SU-DHL-6 (cell line): ENCODE measurements around the gene SLCO3A1.

ENCODE experiments used
- H2AFZ ChIP-seq: fragments of 200-600 bp; sonication (generic); 2 replicates; pipeline ENCODE4 v1.6.1; 2014; ENCODE audit warnings: low read depth, mild to moderate bottlenecking, moderate library complexity, mixed read lengths, antibody characterized with exemption, low read length; ENCODE audit not compliant: severe bottlenecking
- H3F3A ChIP-seq: fragments of 200-600 bp; shearing (Covaris generic); 2 replicates; pipeline ENCODE4 v1.6.0; 2016; ENCODE audit warnings: antibody characterized with exemption, mild to moderate bottlenecking; ENCODE audit not compliant: insufficient read depth
- H3K27ac ChIP-seq: fragments of 200-600 bp; sonication (generic); 2 replicates; pipeline ENCODE4 v1.5.1; 2016; ENCODE audit warnings: low read depth, mild to moderate bottlenecking, low read length, moderate library complexity, mixed read lengths
- H3K27me3 ChIP-seq: fragments of 200-600 bp; sonication (generic), shearing (Covaris generic); 2 replicates; pipeline ENCODE4 v1.6.0; 2014; ENCODE audit warnings: mild to moderate bottlenecking, low read length
- H3K36me3 ChIP-seq: fragments of 200-600 bp; sonication (generic); 2 replicates; pipeline ENCODE4 v1.6.1; 2014; ENCODE audit warnings: mild to moderate bottlenecking, low read length, mixed read lengths
- H3K4me2 ChIP-seq: fragments of 300-600, 200-600 bp; shearing (Covaris generic), sonication (generic); 2 replicates; pipeline ENCODE4 v1.6.0; 2014; ENCODE audit warnings: low read length, low read depth, mild to moderate bottlenecking; ENCODE audit not compliant: poor library complexity, severe bottlenecking
- H3K4me3 ChIP-seq: fragments of 200-600 bp; sonication (generic); 2 replicates; pipeline ENCODE4 v1.5.1; 2014; ENCODE audit warnings: antibody characterized with exemption, low read length, mild to moderate bottlenecking, mixed read lengths; ENCODE audit not compliant: insufficient read depth, poor library complexity, severe bottlenecking
- H3K79me2 ChIP-seq: fragments of 200-600 bp; sonication (generic); 2 replicates; pipeline ENCODE4 v1.6.1; 2014; ENCODE audit warnings: mild to moderate bottlenecking, low read length, moderate library complexity; ENCODE audit not compliant: insufficient read depth
- H3K9ac ChIP-seq: fragments of 200-600 bp; sonication (generic); 2 replicates; pipeline ENCODE4 v1.7.0; 2014; ENCODE audit warnings: mild to moderate bottlenecking, low read length
- H3K9me2 ChIP-seq: fragments of 200-600 bp; sonication (generic); replicated peaks from 2 replicates; pipeline ENCODE4 v1.6.1; 2014; ENCODE audit warnings: low read length; ENCODE audit not compliant: insufficient read depth
- H3K9me3 ChIP-seq: fragments of 200-600 bp; sonication (generic); 2 replicates; pipeline ENCODE4 v1.6.1; 2014; ENCODE audit warnings: low read length, mixed read lengths; ENCODE audit not compliant: insufficient read depth
- H4K20me1 ChIP-seq: fragments of 200-600 bp; sonication (generic); 2 replicates; pipeline ENCODE4 v1.6.1; 2014; ENCODE audit warnings: low read depth, mild to moderate bottlenecking, antibody characterized with exemption, low read length, moderate library complexity, mixed read lengths
- EZH2phosphoT487 ChIP-seq: fragments of 200-600 bp; sonication (generic), shearing (Covaris generic); conservative IDR thresholded peaks from 2 replicates; pipeline ENCODE4 v1.6.1; 2018; ENCODE audit warnings: mild to moderate bottlenecking, antibody characterized with exemption, low read length, moderate library complexity, mixed read lengths
- TF ChIP-seq, protein P1 (sequence below): fragments of 200-600 bp; sonication (generic); IDR thresholded peaks from one replicate; pipeline ENCODE4 v1.5.1; 2017; ENCODE audit warnings: antibody characterized with exemption, mild to moderate bottlenecking, low read length, moderate library complexity; ENCODE audit not compliant: insufficient read depth, poor library complexity, severe bottlenecking

Gene SLCO3A1

DNA sequence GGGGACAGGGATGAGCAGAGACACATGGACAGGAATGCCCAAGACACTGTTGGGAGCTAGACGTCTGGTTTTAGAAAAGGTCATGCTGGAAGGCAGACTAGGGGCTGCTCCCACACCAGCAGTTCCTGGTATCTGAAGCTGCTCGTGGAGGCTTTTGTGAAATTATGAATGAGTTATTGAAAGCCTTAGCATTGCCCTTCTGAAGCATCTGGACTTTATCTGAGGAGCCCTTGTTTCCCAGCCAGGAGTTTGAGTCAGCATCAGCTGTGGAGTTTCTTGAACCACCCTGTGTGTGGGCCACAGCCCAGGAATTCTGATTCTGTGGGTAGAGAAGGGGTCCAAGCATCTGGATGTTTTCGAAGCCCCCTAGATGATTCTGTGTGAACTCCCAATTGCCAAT is 258.7 kb downstream of the SLCO3A1 start:
- no peaks in the 10 kb centered on the region for H3K9me3 ChIP-seq
- H3K4me3 ChIP-seq: no peak overlapping the region
- no peaks in the 10 kb centered on the region for H3K79me2 ChIP-seq
- H3K9me2 ChIP-seq: no peaks in the 10 kb centered on the region
- no peaks in the 10 kb centered on the region; the same call in 1 of the 2 replicates for H3K36me3 ChIP-seq
- no peak overlapping the region for H3K9ac ChIP-seq
- H3F3A ChIP-seq: no peaks in the 10 kb centered on the region
- H2AFZ ChIP-seq: no peak overlapping the region
- no peak overlapping the region for H3K4me2 ChIP-seq
- no peak overlapping the region for H3K27ac ChIP-seq
- H3K27me3 ChIP-seq: no peaks in the 10 kb centered on the region
- H4K20me1 ChIP-seq: no peaks in the 10 kb centered on the region
- no peak for TF ChIP-seq EZH2phosphoT487
- TF ChIP-seq, protein P1, sequence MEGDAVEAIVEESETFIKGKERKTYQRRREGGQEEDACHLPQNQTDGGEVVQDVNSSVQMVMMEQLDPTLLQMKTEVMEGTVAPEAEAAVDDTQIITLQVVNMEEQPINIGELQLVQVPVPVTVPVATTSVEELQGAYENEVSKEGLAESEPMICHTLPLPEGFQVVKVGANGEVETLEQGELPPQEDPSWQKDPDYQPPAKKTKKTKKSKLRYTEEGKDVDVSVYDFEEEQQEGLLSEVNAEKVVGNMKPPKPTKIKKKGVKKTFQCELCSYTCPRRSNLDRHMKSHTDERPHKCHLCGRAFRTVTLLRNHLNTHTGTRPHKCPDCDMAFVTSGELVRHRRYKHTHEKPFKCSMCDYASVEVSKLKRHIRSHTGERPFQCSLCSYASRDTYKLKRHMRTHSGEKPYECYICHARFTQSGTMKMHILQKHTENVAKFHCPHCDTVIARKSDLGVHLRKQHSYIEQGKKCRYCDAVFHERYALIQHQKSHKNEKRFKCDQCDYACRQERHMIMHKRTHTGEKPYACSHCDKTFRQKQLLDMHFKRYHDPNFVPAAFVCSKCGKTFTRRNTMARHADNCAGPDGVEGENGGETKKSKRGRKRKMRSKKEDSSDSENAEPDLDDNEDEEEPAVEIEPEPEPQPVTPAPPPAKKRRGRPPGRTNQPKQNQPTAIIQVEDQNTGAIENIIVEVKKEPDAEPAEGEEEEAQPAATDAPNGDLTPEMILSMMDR: no peak

DNA sequence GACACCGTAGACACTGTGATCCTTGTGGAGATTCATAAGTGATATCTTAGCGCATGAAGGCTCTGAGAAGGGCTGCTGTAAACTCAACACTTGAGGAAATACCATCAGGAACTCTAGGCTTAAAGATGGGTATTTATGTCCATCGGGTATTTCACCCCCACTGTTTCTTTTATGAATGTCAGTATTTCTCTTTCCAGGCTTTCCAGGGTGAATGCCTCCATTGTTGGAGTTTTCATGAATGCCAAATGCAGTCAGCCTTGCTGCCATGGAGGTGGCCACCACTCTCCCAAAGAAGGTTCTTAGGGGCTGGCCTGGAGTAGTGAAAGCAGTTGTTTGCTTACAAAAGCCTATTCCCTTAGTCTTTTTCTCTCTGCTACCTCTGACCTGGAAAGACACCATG is 259.2 kb downstream of the SLCO3A1 start:
- H3K27me3 ChIP-seq: no peaks in the 10 kb centered on the region

DNA sequence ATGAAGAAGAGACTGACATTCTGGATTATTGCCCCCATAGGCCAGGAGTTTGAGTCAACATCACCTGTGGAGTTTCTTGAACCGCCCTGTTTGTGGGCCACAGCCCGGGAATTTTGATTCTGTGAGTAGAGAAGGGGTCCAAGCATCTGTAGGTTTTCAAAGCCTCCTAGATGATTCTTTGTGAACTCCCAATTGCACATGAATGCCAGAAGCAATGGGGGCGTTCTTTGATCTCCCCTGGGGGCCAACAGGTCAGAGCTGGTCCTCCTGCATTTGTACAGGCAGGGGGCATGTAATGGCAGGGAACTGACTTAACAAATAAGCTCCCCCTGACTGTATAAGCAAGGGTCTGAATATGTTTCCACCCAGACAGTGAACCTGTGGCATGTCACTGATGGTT is 260.3 kb downstream of the SLCO3A1 start:
- Histone ChIP-seq H3F3A (no peaks in the 10 kb centered on the region), H3K9me2 (no peaks in the 10 kb centered on the region), H3K27me3 (no peaks in the 10 kb centered on the region), H3K27ac (no peak overlapping the region), H3K4me2 (no peak overlapping the region), H3K9me3 (no peaks in the 10 kb centered on the region), H3K9ac (no peak overlapping the region), H3K36me3 (no peaks in the 10 kb centered on the region), H2AFZ (no peak overlapping the region), H3K4me3 (no peak overlapping the region), H3K79me2 (no peaks in the 10 kb centered on the region), H4K20me1 (no peaks in the 10 kb centered on the region)
- no peak for TF ChIP-seq EZH2phosphoT487
- TF ChIP-seq, protein P1: no peak

More for the DNA sequence above, 259.2 kb downstream of the SLCO3A1 start:
- Histone ChIP-seq H3K4me2 (no peak overlapping the region), H3K9me2 (no peaks in the 10 kb centered on the region), H4K20me1 (no peaks in the 10 kb centered on the region), H3K79me2 (no peaks in the 10 kb centered on the region), H3K9ac (no peak overlapping the region), H3K9me3 (no peaks in the 10 kb centered on the region), H3K27ac (no peak overlapping the region), H3F3A (no peaks in the 10 kb centered on the region), H3K4me3 (no peak overlapping the region), H2AFZ (no peak overlapping the region), H3K36me3 (no peaks in the 10 kb centered on the region)
- TF ChIP-seq, protein P1: no peak
- no peak for TF ChIP-seq EZH2phosphoT487
